Immature natural killer cell (primary cell): Measurements from ENCODE around the gene MAF. TPM values are rescaled to one million over a fixed set of nuclear protein-coding genes. Genes with fewer than 3 reads are reported as not detected.
A peak's percentile ranks its signal among the peaks of the same experiment; 100 is the strongest.

Experiments used
- DNase-seq, 3 donors: peaks; one replicate each; pipeline ENCODE4 v3.0.0; 2022; ENCODE audit warnings: mixed read lengths in 1 of 3
- H3K27ac Mint-ChIP-seq, 6 donors: one replicate each; pipeline ENCODE4 v1.8.0; 2020; ENCODE audit warnings: mixed read lengths in 6 of 6, mild to moderate bottlenecking in 5 of 6, inconsistent platforms in 4 of 6, moderate library complexity in 3 of 6
- H3K27me3 Mint-ChIP-seq, 3 donors: one replicate each; pipeline ENCODE4 v1.8.0; 2020 to 2021; ENCODE audit warnings: low read depth in 3 of 3, mild to moderate bottlenecking in 3 of 3, mixed read lengths in 3 of 3, moderate library complexity in 3 of 3, inconsistent platforms in 1 of 3
- H3K36me3 Mint-ChIP-seq, 3 donors: one replicate each; pipeline ENCODE4 v1.8.0; 2020; ENCODE audit warnings: mixed read lengths in 3 of 3, inconsistent platforms in 2 of 3, mild to moderate bottlenecking in 2 of 3
- H3K4me1 Mint-ChIP-seq, 2 donors: one replicate each; pipeline ENCODE4 v1.8.0; 2020; ENCODE audit warnings: inconsistent platforms in 2 of 2, mild to moderate bottlenecking in 2 of 2, mixed read lengths in 2 of 2, moderate library complexity in 1 of 2
- H3K4me3 Mint-ChIP-seq, 5 donors: one replicate each; pipeline ENCODE4 v1.8.0; 2020; ENCODE audit warnings: mild to moderate bottlenecking in 5 of 5, mixed read lengths in 5 of 5, inconsistent platforms in 3 of 5, moderate library complexity in 3 of 5
- H3K9me3 Mint-ChIP-seq, 6 donors: one replicate each; pipeline ENCODE4 v1.8.0; 2020; ENCODE audit warnings: mild to moderate bottlenecking in 6 of 6, mixed read lengths in 6 of 6, inconsistent platforms in 4 of 6, moderate library complexity in 3 of 6
- polyA plus RNA-seq, 3 donors: library from polyadenylated mRNA; unstranded; fragments of 300-500 nt; fragmentation: Illumina TruSeq; gene quantifications; one replicate each; pipeline ENCODE4 v1.2.3, GENCODE V29; 2021

Gene MAF
- polyA plus RNA-seq, 3 donors from 2014 or later: 0.93 to 1.9 (median 0.96) TPM

- H3K27me3 Mint-ChIP-seq: peaks cover 0 to 22% (median 9%) of the 10 kb centered on the region in 3 donors
- no peaks in the 10 kb centered on the region for H3K9me3 Mint-ChIP-seq
- no peak for DNase-seq
- peak overlapping the region; percentile 13 to 74 (median 62) for H3K27ac Mint-ChIP-seq
- peak overlapping the region; percentile 75 to 97 (median 94) for H3K4me3 Mint-ChIP-seq
- H3K4me1 Mint-ChIP-seq: peaks cover 56% of the 10 kb centered on the region in 2 donors
- peaks cover 12 to 20% (median 16%) of the 10 kb centered on the region in 3 donors for H3K36me3 Mint-ChIP-seq
Measured at GRCh38 chr16:79595231-79595641, 5.3 kb downstream of the MAF start.

GRCh38 chr16:79593754-79594153 lies 6.8 kb downstream of the MAF start:
- Mint-ChIP-seq H3K36me3 (peaks cover 12 to 22% (median 20%) of the 10 kb centered on the region in 3 donors), H3K9me3 (no peaks in the 10 kb centered on the region), H3K27ac (peak overlapping the region in 2 of 6 donors; percentile 8 to 53), H3K4me1 (peaks cover 63 to 65% of the 10 kb centered on the region in 2 donors), H3K4me3 (no peak overlapping the region), H3K27me3 (peaks cover 2 to 15% (median 11%) of the 10 kb centered on the region in 3 donors)
- no peak for DNase-seq

- Mint-ChIP-seq H3K4me3 (no peak overlapping the region), H3K9me3 (no peaks in the 10 kb centered on the region), H3K36me3 (peaks cover 12 to 22% (median 20%) of the 10 kb centered on the region in 3 donors), H3K27me3 (peaks cover 2 to 9% (median 7%) of the 10 kb centered on the region in 3 donors), H3K4me1 (peaks cover 57 to 63% of the 10 kb centered on the region in 2 donors), H3K27ac (peak overlapping the region; percentile 8 to 73 (median 53))
- no peak for DNase-seq
Measured at GRCh38 chr16:79593074-79593531, 7.4 kb downstream of the MAF start.

GRCh38 chr16:79592186-79592585 lies 8.4 kb downstream of the MAF start:
- H3K9me3 Mint-ChIP-seq: no peaks in the 10 kb centered on the region
- peaks cover 17 to 23% (median 22%) of the 10 kb centered on the region in 3 donors for H3K36me3 Mint-ChIP-seq
- peaks cover 2 to 7% (median 2%) of the 10 kb centered on the region in 3 donors for H3K27me3 Mint-ChIP-seq
- no peak for DNase-seq
- H3K4me1 Mint-ChIP-seq: peaks cover 52 to 54% of the 10 kb centered on the region in 2 donors
- peak overlapping the region in 2 of 6 donors; percentile 8 to 25 for H3K27ac Mint-ChIP-seq
- H3K4me3 Mint-ChIP-seq: no peak overlapping the region

GRCh38 chr16:79589601-79590102 lies 10.9 kb downstream of the MAF start:
- Mint-ChIP-seq H3K27me3 (peaks cover 2 to 7% (median 4%) of the 10 kb centered on the region in 3 donors), H3K36me3 (peaks cover 17 to 24% (median 23%) of the 10 kb centered on the region in 3 donors), H3K4me3 (peak overlapping the region; percentile 44 to 65 (median 62)), H3K4me1 (peaks cover 29% of the 10 kb centered on the region in 2 donors), H3K27ac (no peak overlapping the region), H3K9me3 (no peaks in the 10 kb centered on the region)
- DNase-seq: no peak

- no peak for DNase-seq
- Mint-ChIP-seq H3K36me3 (peaks cover 10 to 20% (median 15%) of the 10 kb centered on the region in 3 donors), H3K27me3 (peaks cover 2 to 10% (median 2%) of the 10 kb centered on the region in 3 donors), H3K9me3 (no peaks in the 10 kb centered on the region), H3K4me3 (no peak overlapping the region), H3K4me1 (peaks cover 12 to 20% of the 10 kb centered on the region in 2 donors), H3K27ac (no peak overlapping the region)
Measured at GRCh38 chr16:79587897-79588296, 12.6 kb downstream of the MAF start.

- no peaks in the 10 kb centered on the region for H3K9me3 Mint-ChIP-seq
- peaks cover 7 to 15% (median 9%) of the 10 kb centered on the region in 3 donors for H3K36me3 Mint-ChIP-seq
- H3K4me3 Mint-ChIP-seq: no peak overlapping the region
- no peak overlapping the region for H3K27ac Mint-ChIP-seq
- no peak for DNase-seq
- peaks cover 9 to 17% of the 10 kb centered on the region in 2 donors for H3K4me1 Mint-ChIP-seq
- H3K27me3 Mint-ChIP-seq: peaks cover 2 to 10% (median 2%) of the 10 kb centered on the region in 3 donors
Measured at GRCh38 chr16:79587296-79587695, 13.2 kb downstream of the MAF start.

- Mint-ChIP-seq H3K4me3 (no peak overlapping the region), H3K9me3 (no peaks in the 10 kb centered on the region), H3K36me3 (peaks cover 5 to 6% (median 5%) of the 10 kb centered on the region in 3 donors), H3K4me1 (peaks cover 0 to 4% of the 10 kb centered on the region in 2 donors), H3K27ac (no peak overlapping the region), H3K27me3 (peaks cover 0 to 10% (median 2%) of the 10 kb centered on the region in 3 donors)
- DNase-seq: no peak
Measured at GRCh38 chr16:79582789-79583188, 17.7 kb downstream of the MAF start.

- DNase-seq: no peak
- H3K27me3 Mint-ChIP-seq: peaks cover 2 to 13% (median 7%) of the 10 kb centered on the region in 3 donors
- no peak overlapping the region for H3K4me3 Mint-ChIP-seq
- H3K9me3 Mint-ChIP-seq: no peaks in the 10 kb centered on the region
- peaks cover 3 to 5% (median 3%) of the 10 kb centered on the region in 3 donors for H3K36me3 Mint-ChIP-seq
- peaks cover 0 to 4% of the 10 kb centered on the region in 2 donors for H3K4me1 Mint-ChIP-seq
- no peak overlapping the region for H3K27ac Mint-ChIP-seq
Measured at GRCh38 chr16:79580453-79581191, 19.9 kb downstream of the MAF start.

GRCh38 chr16:79576602-79577001 lies 23.9 kb downstream of the MAF start:
- H3K27ac Mint-ChIP-seq: no peak overlapping the region
- H3K4me1 Mint-ChIP-seq: no peaks in the 10 kb centered on the region
- peaks cover 7 to 15% (median 13%) of the 10 kb centered on the region in 3 donors for H3K27me3 Mint-ChIP-seq
- H3K36me3 Mint-ChIP-seq: peaks cover 0 to 3% (median 2%) of the 10 kb centered on the region in 3 donors
- no peak for DNase-seq
- no peaks in the 10 kb centered on the region for H3K9me3 Mint-ChIP-seq
- H3K4me3 Mint-ChIP-seq: no peak overlapping the region

- no peak for DNase-seq
- Mint-ChIP-seq H3K4me1 (no peaks in the 10 kb centered on the region), H3K36me3 (peaks cover 0 to 5% (median 2%) of the 10 kb centered on the region in 3 donors), H3K4me3 (no peak overlapping the region), H3K27ac (no peak overlapping the region), H3K27me3 (peaks cover 7 to 13% (median 10%) of the 10 kb centered on the region in 3 donors), H3K9me3 (no peaks in the 10 kb centered on the region)
Measured at GRCh38 chr16:79573884-79574283, 26.7 kb downstream of the MAF start.

- no peak for DNase-seq
- no peaks in the 10 kb centered on the region for H3K9me3 Mint-ChIP-seq
- peaks cover 0 to 5% (median 2%) of the 10 kb centered on the region in 3 donors for H3K36me3 Mint-ChIP-seq
- no peaks in the 10 kb centered on the region for H3K4me1 Mint-ChIP-seq
- H3K27ac Mint-ChIP-seq: no peak overlapping the region
- no peak overlapping the region for H3K4me3 Mint-ChIP-seq
- peaks cover 7 to 13% (median 10%) of the 10 kb centered on the region in 3 donors for H3K27me3 Mint-ChIP-seq
Measured at GRCh38 chr16:79573071-79573470, 27.5 kb downstream of the MAF start.

GRCh38 chr16:79571903-79572535 lies 28.5 kb downstream of the MAF start:
- no peak for DNase-seq
- peaks cover 7 to 13% (median 9%) of the 10 kb centered on the region in 3 donors for H3K27me3 Mint-ChIP-seq
- H3K4me1 Mint-ChIP-seq: no peaks in the 10 kb centered on the region
- H3K36me3 Mint-ChIP-seq: peaks cover 0 to 10% (median 0%) of the 10 kb centered on the region in 3 donors
- no peak overlapping the region for H3K4me3 Mint-ChIP-seq
- H3K27ac Mint-ChIP-seq: no peak overlapping the region
- no peaks in the 10 kb centered on the region for H3K9me3 Mint-ChIP-seq
